Colonic mucosa (tissue), 4 donors: ENCODE results near the gene WWOX. TPM values are rescaled to one million over a fixed set of nuclear protein-coding genes. Genes with fewer than 3 reads are reported as not detected.

Experiments used
- DNase-seq: peaks from one replicate; pipeline ENCODE4 v3.0.0-alpha.2; 2020
- H3K27ac ChIP-seq: fragments of 200-600 bp; one replicate; pipeline ENCODE4 v1.8.0; 2021
- H3K27me3 ChIP-seq: fragments of 200-600 bp; one replicate; pipeline ENCODE4 v1.8.0; 2021
- H3K36me3 ChIP-seq: fragments of 200-600 bp; one replicate; pipeline ENCODE4 v1.8.0; 2021
- H3K4me1 ChIP-seq: fragments of 200-600 bp; one replicate; pipeline ENCODE4 v1.8.0; 2021; ENCODE audit warnings: mild to moderate bottlenecking
- H3K4me3 ChIP-seq: fragments of 200-600 bp; one replicate; pipeline ENCODE4 v1.8.0; 2021
- H3K9ac ChIP-seq, 2 donors: one replicate each; pipeline ENCODE4 v1.7.0; 2013; ENCODE audit warnings: control low read depth in 2 of 2, low read depth in 2 of 2, low read length in 2 of 2
- H3K9me3 ChIP-seq: fragments of 200-600 bp; one replicate; pipeline ENCODE4 v1.8.0; 2021
- intact Hi-C: fragments of 100-400 bp; cut with DNase I; formaldehyde crosslinking; loops from one replicate; pipeline ENCODE4 v1.14.1; 2022
- total RNA-seq, 2 donors: library from RNA; stranded (reverse); fragmentation: NEBNext Ultra II Directional in 1 of 2; extraction: Animal tissue kit (Norgen Biotek cat#: 25700) in 1 of 2; gene quantifications; one replicate each; pipeline ENCODE4 v1.2.1, GENCODE V29; 2021
- TF ChIP-seq, protein P1 (sequence below): fragments of 200-600 bp; IDR thresholded peaks from one replicate; pipeline ENCODE4 v1.8.0; 2022; ENCODE audit warnings: antibody characterized with exemption, mild to moderate bottlenecking
- donor health status: healthy.
- donor health status: DM: no; HTN: no; CAD: no.
- donor health status: DM: no; HTN: no; CAD: no.

Gene WWOX
- total RNA-seq, 2 donors from 2014 or later: 7.2 to 11.0 TPM

GRCh38 chr16:78962457-78962929 is 863.0 kb downstream of the WWOX start:
- Histone ChIP-seq H3K27me3 (no peaks in the 10 kb centered on the region), H3K4me3 (no peak overlapping the region)
- intact Hi-C loops: no loop called here

GRCh38 chr16:78967948-78968347 is 868.5 kb downstream of the WWOX start:
- no peak for DNase-seq
- intact Hi-C loops: no loop called here
- TF ChIP-seq, protein P1, sequence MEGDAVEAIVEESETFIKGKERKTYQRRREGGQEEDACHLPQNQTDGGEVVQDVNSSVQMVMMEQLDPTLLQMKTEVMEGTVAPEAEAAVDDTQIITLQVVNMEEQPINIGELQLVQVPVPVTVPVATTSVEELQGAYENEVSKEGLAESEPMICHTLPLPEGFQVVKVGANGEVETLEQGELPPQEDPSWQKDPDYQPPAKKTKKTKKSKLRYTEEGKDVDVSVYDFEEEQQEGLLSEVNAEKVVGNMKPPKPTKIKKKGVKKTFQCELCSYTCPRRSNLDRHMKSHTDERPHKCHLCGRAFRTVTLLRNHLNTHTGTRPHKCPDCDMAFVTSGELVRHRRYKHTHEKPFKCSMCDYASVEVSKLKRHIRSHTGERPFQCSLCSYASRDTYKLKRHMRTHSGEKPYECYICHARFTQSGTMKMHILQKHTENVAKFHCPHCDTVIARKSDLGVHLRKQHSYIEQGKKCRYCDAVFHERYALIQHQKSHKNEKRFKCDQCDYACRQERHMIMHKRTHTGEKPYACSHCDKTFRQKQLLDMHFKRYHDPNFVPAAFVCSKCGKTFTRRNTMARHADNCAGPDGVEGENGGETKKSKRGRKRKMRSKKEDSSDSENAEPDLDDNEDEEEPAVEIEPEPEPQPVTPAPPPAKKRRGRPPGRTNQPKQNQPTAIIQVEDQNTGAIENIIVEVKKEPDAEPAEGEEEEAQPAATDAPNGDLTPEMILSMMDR: no peak
- H3K9me3 ChIP-seq: no peaks in the 10 kb centered on the region
- no peak overlapping the region for H3K4me3 ChIP-seq
- no peaks in the 10 kb centered on the region for H3K36me3 ChIP-seq
- H3K4me1 ChIP-seq: no peaks in the 10 kb centered on the region
- no peaks in the 10 kb centered on the region for H3K27me3 ChIP-seq
- no peak overlapping the region for H3K9ac ChIP-seq
- no peak overlapping the region for H3K27ac ChIP-seq

More at GRCh38 chr16:78962457-78962929, 863.0 kb downstream of the WWOX start:
- no peaks in the 10 kb centered on the region for H3K9me3 ChIP-seq
- DNase-seq: no peak
- H3K27ac ChIP-seq: no peak overlapping the region
- TF ChIP-seq, protein P1: no peak
- H3K9ac ChIP-seq: no peak overlapping the region
- no peaks in the 10 kb centered on the region for H3K4me1 ChIP-seq
- no peaks in the 10 kb centered on the region for H3K36me3 ChIP-seq

DNA sequence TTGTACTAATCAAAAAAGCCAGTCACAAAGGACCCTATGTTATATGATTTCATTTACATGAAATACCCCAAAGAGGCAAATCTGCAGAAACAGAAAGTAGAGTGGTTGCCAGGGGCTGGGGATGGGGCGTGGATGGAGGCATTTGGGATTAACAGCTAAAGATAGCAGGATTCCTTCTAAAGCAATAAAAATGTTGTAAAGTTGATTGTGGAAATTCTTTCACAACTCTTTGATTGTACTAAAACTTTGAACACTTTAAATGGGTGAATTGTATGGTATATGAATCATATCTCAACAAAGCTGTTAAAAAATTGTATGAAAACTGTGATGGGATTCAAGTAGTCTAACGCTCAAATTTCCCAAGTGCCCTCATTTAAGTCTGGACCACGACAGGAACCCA is 870.3 kb downstream of the WWOX start:
- Histone ChIP-seq H3K4me1 (no peaks in the 10 kb centered on the region), H3K4me3 (no peak overlapping the region), H3K27me3 (no peaks in the 10 kb centered on the region), H3K9me3 (no peaks in the 10 kb centered on the region), H3K36me3 (no peaks in the 10 kb centered on the region), H3K9ac (no peak overlapping the region), H3K27ac (no peak overlapping the region)
- DNase-seq: no peak
- intact Hi-C loops: no loop called here
- TF ChIP-seq, protein P1: no peak

DNA sequence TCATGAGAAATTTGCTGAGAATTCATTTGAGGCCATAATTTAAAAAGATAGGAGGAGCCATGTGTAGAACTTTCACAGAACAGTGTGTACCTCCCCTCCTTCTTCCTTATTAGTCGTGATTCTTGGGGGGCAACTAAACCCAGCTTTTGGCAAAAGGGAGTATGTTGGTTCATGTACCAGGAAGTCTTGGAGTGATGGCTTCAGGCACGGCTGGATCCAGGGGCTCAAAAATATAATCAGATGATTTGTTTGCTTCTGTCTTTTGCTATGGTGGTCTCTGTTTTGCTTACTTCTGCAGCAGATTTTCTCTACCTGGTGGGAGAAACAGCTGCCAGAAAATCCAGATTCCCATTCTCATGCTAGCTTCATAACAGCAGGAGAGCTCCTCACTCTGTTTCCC is 871.2 kb downstream of the WWOX start:
- Histone ChIP-seq H3K9me3 (no peaks in the 10 kb centered on the region), H3K27ac (no peak overlapping the region), H3K9ac (no peak overlapping the region), H3K27me3 (no peaks in the 10 kb centered on the region), H3K4me1 (no peaks in the 10 kb centered on the region), H3K36me3 (no peaks in the 10 kb centered on the region), H3K4me3 (no peak overlapping the region)
- DNase-seq: no peak
- intact Hi-C loops: no loop called here
- TF ChIP-seq, protein P1: no peak

- Histone ChIP-seq H3K4me3 (no peak overlapping the region), H3K9me3 (no peaks in the 10 kb centered on the region), H3K9ac (no peak overlapping the region), H3K27me3 (no peaks in the 10 kb centered on the region), H3K27ac (no peak overlapping the region), H3K4me1 (no peaks in the 10 kb centered on the region), H3K36me3 (no peaks in the 10 kb centered on the region)
- TF ChIP-seq, protein P1: no peak
- no peak for DNase-seq
- intact Hi-C loops: no loop called here
These were observed 872.6 kb downstream of the WWOX start for GRCh38 chr16:78972006-78972405.
